ENCODE data around the gene CSNK1G1. TPM values are rescaled to one million over a fixed set of nuclear protein-coding genes. Genes with fewer than 3 reads are reported as not detected.
"Not testable (repeated sequence)": the region's sequence is repeated elsewhere in the genome, so short reads cannot be mapped to it uniquely, and the experiment has no call there.

The CSNK1G1 gene
- total RNA-seq, 1 experiment from 2014 or later = 18.5 TPM

GRCh38 chr15:64225804-64226203, 130.2 kb downstream of the CSNK1G1 start:
- DNase-seq (ENCODE audit: low read depth, low spot score) = no peak
- in situ Hi-C loops (cut with HindIII; ENCODE audit: low pct_unique_long_range_greater_than_20kb, low sequenced_read_pairs) = no loop called here

- peak; percentile 66 for DNase-seq (ENCODE audit: low read depth, low spot score)
- in situ Hi-C loops (cut with HindIII; ENCODE audit: low pct_unique_long_range_greater_than_20kb, low sequenced_read_pairs) = no loop called here
Measured at GRCh38 chr15:64224511-64224910, 131.5 kb downstream of the CSNK1G1 start.

GRCh38 chr15:64223882-64224281, 132.1 kb downstream of the CSNK1G1 start:
- DNase-seq (ENCODE audit: low read depth, low spot score) = no peak
- in situ Hi-C loops (cut with HindIII; ENCODE audit: low pct_unique_long_range_greater_than_20kb, low sequenced_read_pairs) = no loop called here

- in situ Hi-C loops (cut with HindIII; ENCODE audit: low pct_unique_long_range_greater_than_20kb, low sequenced_read_pairs) = no loop called here
- DNase-seq (ENCODE audit: low read depth, low spot score) = no peak
Measured at GRCh38 chr15:64222573-64223366, 133.2 kb downstream of the CSNK1G1 start.

- in situ Hi-C loops (cut with HindIII; ENCODE audit: low pct_unique_long_range_greater_than_20kb, low sequenced_read_pairs); DNase-seq (ENCODE audit: low read depth, low spot score): not testable (repeated sequence)
Measured at GRCh38 chr15:64221911-64222310, 134.1 kb downstream of the CSNK1G1 start.

GRCh38 chr15:64217429-64217750, 138.6 kb downstream of the CSNK1G1 start:
- in situ Hi-C loops (cut with HindIII; ENCODE audit: low pct_unique_long_range_greater_than_20kb, low sequenced_read_pairs); DNase-seq (ENCODE audit: low read depth, low spot score): not testable (repeated sequence)

- in situ Hi-C loops (cut with HindIII; ENCODE audit: low pct_unique_long_range_greater_than_20kb, low sequenced_read_pairs) = no loop called here
- peak; percentile 43 for DNase-seq (ENCODE audit: low read depth, low spot score)
Measured at GRCh38 chr15:64216730-64217428, 139.1 kb downstream of the CSNK1G1 start.

- in situ Hi-C loops (cut with HindIII; ENCODE audit: low pct_unique_long_range_greater_than_20kb, low sequenced_read_pairs) = no loop called here
- DNase-seq (ENCODE audit: low read depth, low spot score) = no peak
Measured at GRCh38 chr15:64216196-64216595, 139.8 kb downstream of the CSNK1G1 start.

- in situ Hi-C loops (cut with HindIII; ENCODE audit: low pct_unique_long_range_greater_than_20kb, low sequenced_read_pairs) = no loop called here
- DNase-seq (ENCODE audit: low read depth, low spot score) = no peak
Measured at GRCh38 chr15:64213646-64214045, 142.3 kb downstream of the CSNK1G1 start.

GRCh38 chr15:64211696-64212095, 144.3 kb downstream of the CSNK1G1 start:
- DNase-seq (ENCODE audit: low read depth, low spot score) = no peak
- in situ Hi-C loops (cut with HindIII; ENCODE audit: low pct_unique_long_range_greater_than_20kb, low sequenced_read_pairs) = no loop called here

GRCh38 chr15:64210371-64210770, 145.6 kb downstream of the CSNK1G1 start:
- in situ Hi-C loops (cut with HindIII; ENCODE audit: low pct_unique_long_range_greater_than_20kb, low sequenced_read_pairs) = no loop called here
- DNase-seq (ENCODE audit: low read depth, low spot score) = no peak

GRCh38 chr15:64209680-64210334, 146.2 kb downstream of the CSNK1G1 start:
- peak; percentile 74 for DNase-seq (ENCODE audit: low read depth, low spot score)
- in situ Hi-C loops (cut with HindIII; ENCODE audit: low pct_unique_long_range_greater_than_20kb, low sequenced_read_pairs) = no loop called here

- in situ Hi-C loops (cut with HindIII; ENCODE audit: low pct_unique_long_range_greater_than_20kb, low sequenced_read_pairs) = no loop called here
- no peak for DNase-seq (ENCODE audit: low read depth, low spot score)
Measured at GRCh38 chr15:64205202-64205601, 150.8 kb downstream of the CSNK1G1 start.

GRCh38 chr15:64197425-64197824, 158.5 kb downstream of the CSNK1G1 start:
- no peak for DNase-seq (ENCODE audit: low read depth, low spot score)
- in situ Hi-C loops (cut with HindIII; ENCODE audit: low pct_unique_long_range_greater_than_20kb, low sequenced_read_pairs) = no loop called here

GRCh38 chr15:64193971-64194370, 162.0 kb downstream of the CSNK1G1 start:
- DNase-seq (ENCODE audit: low read depth, low spot score) = peak; percentile 35
- in situ Hi-C loops (cut with HindIII; ENCODE audit: low pct_unique_long_range_greater_than_20kb, low sequenced_read_pairs) = no loop called here

- in situ Hi-C loops (cut with HindIII; ENCODE audit: low pct_unique_long_range_greater_than_20kb, low sequenced_read_pairs) = no loop called here
- DNase-seq (ENCODE audit: low read depth, low spot score) = no peak
Measured at GRCh38 chr15:64191971-64192830, 163.8 kb downstream of the CSNK1G1 start.

- in situ Hi-C loops (cut with HindIII; ENCODE audit: low pct_unique_long_range_greater_than_20kb, low sequenced_read_pairs) = no loop called here
- no peak for DNase-seq (ENCODE audit: low read depth, low spot score)
Measured at GRCh38 chr15:64187396-64188191, 168.4 kb downstream of the CSNK1G1 start.

All from SK-MEL-5 (cell line).